HG03571 (cell line): ENCODE results near the gene ARSD.
"Not testable (repeated sequence)": the region's sequence is repeated elsewhere in the genome, so short reads cannot be mapped to it uniquely, and the experiment has no call there.

Experiments
- ATAC-seq: cut with Tn5 transposase; IDR thresholded peaks from one replicate; pipeline ENCODE4 v1.9.1; 2021; ENCODE audit not compliant: unreplicated experiment

Gene ARSD

GRCh38 chrX:2933125-2933900, 4.2 kb upstream of the ARSD start:
- no peak for ATAC-seq

GRCh38 chrX:2931612-2932011, 2.5 kb upstream of the ARSD start:
- no peak for ATAC-seq

- no peak for ATAC-seq
Observed at GRCh38 chrX:2931155-2931554, 2.0 kb upstream of the ARSD start.

- ATAC-seq, result no peak
Observed at GRCh38 chrX:2928191-2928582, 952 bp downstream of the ARSD start.

GRCh38 chrX:2926664-2927275, 2.4 kb downstream of the ARSD start:
- no peak for ATAC-seq

GRCh38 chrX:2926255-2926654, 2.9 kb downstream of the ARSD start:
- ATAC-seq, result not testable (repeated sequence)

- no peak for ATAC-seq
Observed at GRCh38 chrX:2924151-2924550, 5.0 kb downstream of the ARSD start.

- no peak for ATAC-seq
Observed at GRCh38 chrX:2921750-2922149, 7.4 kb downstream of the ARSD start.

- no peak for ATAC-seq
Observed at GRCh38 chrX:2921193-2921592, 7.9 kb downstream of the ARSD start.

GRCh38 chrX:2917767-2918166, 11.4 kb downstream of the ARSD start:
- no peak for ATAC-seq

- ATAC-seq, result no peak
Observed at GRCh38 chrX:2913118-2913517, 16.0 kb downstream of the ARSD start.

- ATAC-seq, result no peak
Observed at GRCh38 chrX:2910109-2910508, 19.0 kb downstream of the ARSD start.

- no peak for ATAC-seq
Observed at GRCh38 chrX:2908125-2908685, 20.9 kb downstream of the ARSD start.

- ATAC-seq, result no peak
Observed at GRCh38 chrX:2907295-2907694, 21.8 kb downstream of the ARSD start.

GRCh38 chrX:2903366-2903765, 25.8 kb downstream of the ARSD start:
- ATAC-seq, result no peak

GRCh38 chrX:2902841-2903240, 26.3 kb downstream of the ARSD start:
- ATAC-seq, result no peak

- ATAC-seq, result no peak
Observed at GRCh38 chrX:2901367-2902036, 27.6 kb downstream of the ARSD start.

GRCh38 chrX:2898846-2899512, 30.2 kb downstream of the ARSD start:
- ATAC-seq, result no peak

GRCh38 chrX:2897690-2898623, 31.2 kb downstream of the ARSD start:
- ATAC-seq, result not testable (repeated sequence)

GRCh38 chrX:2897311-2897689, 31.8 kb downstream of the ARSD start:
- no peak for ATAC-seq
